Measurements from ENCODE around the gene FSIP1.
"Not testable (repeated sequence)": the region's sequence is repeated elsewhere in the genome, so short reads cannot be mapped to it uniquely, and the experiment has no call there.

Gene FSIP1

DNA sequence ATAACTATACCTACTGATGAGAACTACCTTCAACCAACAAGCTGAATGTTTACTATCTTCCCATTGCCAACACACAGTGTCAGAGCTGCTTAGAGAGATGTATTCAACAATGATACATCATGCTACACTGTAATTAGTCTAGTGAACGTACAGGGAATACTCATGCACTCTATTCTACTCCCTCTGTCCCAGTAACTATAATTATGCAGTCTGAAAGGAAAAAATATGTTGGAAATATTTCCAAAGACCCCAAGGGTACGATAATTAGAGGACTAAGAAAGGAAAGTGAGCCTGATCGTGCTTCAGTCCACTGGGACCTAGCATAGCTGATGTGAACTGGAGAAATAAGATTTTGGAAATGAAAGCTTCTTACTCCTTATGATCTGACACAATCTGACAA lies 36.9 kb upstream of the FSIP1 start:
- no peak overlapping the region for H3K4me3 ChIP-seq (ENCODE audit: low read depth, low read length)
- in situ Hi-C loops (cut with HindIII; ENCODE audit: low sequenced_read_pairs) = no loop called here
- TF ChIP-seq, protein P1, sequence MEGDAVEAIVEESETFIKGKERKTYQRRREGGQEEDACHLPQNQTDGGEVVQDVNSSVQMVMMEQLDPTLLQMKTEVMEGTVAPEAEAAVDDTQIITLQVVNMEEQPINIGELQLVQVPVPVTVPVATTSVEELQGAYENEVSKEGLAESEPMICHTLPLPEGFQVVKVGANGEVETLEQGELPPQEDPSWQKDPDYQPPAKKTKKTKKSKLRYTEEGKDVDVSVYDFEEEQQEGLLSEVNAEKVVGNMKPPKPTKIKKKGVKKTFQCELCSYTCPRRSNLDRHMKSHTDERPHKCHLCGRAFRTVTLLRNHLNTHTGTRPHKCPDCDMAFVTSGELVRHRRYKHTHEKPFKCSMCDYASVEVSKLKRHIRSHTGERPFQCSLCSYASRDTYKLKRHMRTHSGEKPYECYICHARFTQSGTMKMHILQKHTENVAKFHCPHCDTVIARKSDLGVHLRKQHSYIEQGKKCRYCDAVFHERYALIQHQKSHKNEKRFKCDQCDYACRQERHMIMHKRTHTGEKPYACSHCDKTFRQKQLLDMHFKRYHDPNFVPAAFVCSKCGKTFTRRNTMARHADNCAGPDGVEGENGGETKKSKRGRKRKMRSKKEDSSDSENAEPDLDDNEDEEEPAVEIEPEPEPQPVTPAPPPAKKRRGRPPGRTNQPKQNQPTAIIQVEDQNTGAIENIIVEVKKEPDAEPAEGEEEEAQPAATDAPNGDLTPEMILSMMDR (IDR thresholded peaks at IDR 0.05; ENCODE audit: low read depth, low read length, missing control alignments) = no peak
- no peak for DNase-seq (ENCODE audit: low read depth)

DNA sequence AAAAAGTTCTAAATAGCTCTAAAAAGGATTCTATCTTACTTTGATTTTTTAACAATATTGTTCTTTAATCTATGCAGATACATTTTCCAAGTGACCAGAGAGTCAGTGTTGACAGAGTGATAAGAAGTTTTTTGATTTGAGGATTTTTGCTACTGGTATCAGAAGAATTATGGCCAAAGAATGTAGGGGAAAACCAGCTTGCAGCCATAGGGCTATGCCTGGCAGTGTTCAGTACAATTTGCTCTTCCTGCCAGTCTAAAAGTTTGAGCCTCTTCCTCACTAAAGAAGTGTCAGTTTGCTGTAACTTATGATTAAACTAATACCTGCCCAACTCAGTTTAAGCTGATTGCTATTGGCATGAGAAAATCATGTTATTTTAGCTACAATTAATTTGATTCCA lies 35.3 kb upstream of the FSIP1 start:
- no peak for DNase-seq (ENCODE audit: low read depth)
- H3K4me3 ChIP-seq (ENCODE audit: low read depth, low read length) = no peak overlapping the region
- in situ Hi-C loops (cut with HindIII; ENCODE audit: low sequenced_read_pairs) = no loop called here
- TF ChIP-seq, protein P1 (IDR thresholded peaks at IDR 0.05; ENCODE audit: low read depth, low read length, missing control alignments) = no peak

DNA sequence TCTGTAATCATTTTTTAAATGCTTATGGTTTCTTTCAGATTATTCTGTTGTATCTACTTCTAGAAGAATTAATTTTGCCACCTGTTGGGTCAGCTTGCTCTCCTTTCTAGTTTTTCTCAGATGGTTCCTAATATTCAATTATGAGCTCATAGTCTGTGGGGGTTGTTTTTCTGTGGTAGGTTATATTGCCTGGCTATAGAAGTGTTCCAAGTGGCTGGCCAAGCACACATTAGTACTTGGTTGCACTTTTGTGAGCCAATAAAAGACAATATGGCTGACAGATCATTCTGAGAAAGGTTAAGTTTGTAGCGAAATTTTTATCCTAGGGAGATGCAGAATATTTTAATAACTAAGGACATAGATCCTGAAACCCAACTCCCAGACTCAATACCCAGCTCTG lies 31.8 kb upstream of the FSIP1 start:
- in situ Hi-C loops (cut with HindIII; ENCODE audit: low sequenced_read_pairs) = no loop called here

GRCh38 chr15:39812651-39813050 lies 30.0 kb upstream of the FSIP1 start:
- H3K4me3 ChIP-seq (ENCODE audit: low read depth, low read length); in situ Hi-C loops (cut with HindIII; ENCODE audit: low sequenced_read_pairs); DNase-seq (ENCODE audit: low read depth): not testable (repeated sequence)

More for the DNA sequence above, 31.8 kb upstream of the FSIP1 start:
- H3K4me3 ChIP-seq (ENCODE audit: low read depth, low read length) = no peak overlapping the region
- no peak for DNase-seq (ENCODE audit: low read depth)
- TF ChIP-seq, protein P1 (IDR thresholded peaks at IDR 0.05; ENCODE audit: low read depth, low read length, missing control alignments) = no peak

DNA sequence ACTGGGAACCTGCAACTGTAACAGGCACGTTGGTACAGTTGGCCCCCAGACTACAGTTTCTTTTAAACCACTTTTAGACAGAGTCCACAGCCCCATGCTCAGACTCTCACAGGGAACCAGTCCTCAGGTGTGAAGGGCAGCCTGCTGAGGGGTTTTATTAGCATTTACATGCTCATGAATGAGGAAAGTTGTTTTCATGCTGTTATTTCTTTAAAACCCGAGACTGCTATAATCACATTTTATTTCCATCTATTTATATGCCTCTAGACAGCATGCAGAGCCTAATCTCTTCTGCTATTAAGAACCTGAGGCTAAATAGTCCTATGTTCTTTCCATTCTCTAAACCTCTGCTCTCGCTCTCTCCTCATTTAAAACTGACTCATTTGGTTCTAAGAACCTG lies 26.3 kb upstream of the FSIP1 start:
- no peak for DNase-seq (ENCODE audit: low read depth)
- H3K4me3 ChIP-seq (ENCODE audit: low read depth, low read length) = no peak overlapping the region
- TF ChIP-seq, protein P1 (IDR thresholded peaks at IDR 0.05; ENCODE audit: low read depth, low read length, missing control alignments) = no peak
- in situ Hi-C loops (cut with HindIII; ENCODE audit: low sequenced_read_pairs) = no loop called here

- in situ Hi-C loops (cut with HindIII; ENCODE audit: low sequenced_read_pairs) = no loop called here
- no peak for DNase-seq (ENCODE audit: low read depth)
- TF ChIP-seq, protein P1 (IDR thresholded peaks at IDR 0.05; ENCODE audit: low read depth, low read length, missing control alignments) = no peak
- H3K4me3 ChIP-seq (ENCODE audit: low read depth, low read length) = no peak overlapping the region
Measured at GRCh38 chr15:39807791-39808190, 25.1 kb upstream of the FSIP1 start.

GRCh38 chr15:39804026-39804425 lies 21.4 kb upstream of the FSIP1 start:
- H3K4me3 ChIP-seq (ENCODE audit: low read depth, low read length) = no peak overlapping the region
- in situ Hi-C loops (cut with HindIII; ENCODE audit: low sequenced_read_pairs) = no loop called here
- DNase-seq (ENCODE audit: low read depth) = no peak
- TF ChIP-seq, protein P1 (IDR thresholded peaks at IDR 0.05; ENCODE audit: low read depth, low read length, missing control alignments) = no peak
